HG02938 (cell line): ENCODE data around the gene SMPD3.

ENCODE experiments used
- ATAC-seq: cut with Tn5 transposase; IDR thresholded peaks from one replicate; pipeline ENCODE4 v1.9.1; 2021; ENCODE audit warnings: mild to moderate bottlenecking, moderate library complexity; ENCODE audit not compliant: unreplicated experiment

The SMPD3 gene

DNA sequence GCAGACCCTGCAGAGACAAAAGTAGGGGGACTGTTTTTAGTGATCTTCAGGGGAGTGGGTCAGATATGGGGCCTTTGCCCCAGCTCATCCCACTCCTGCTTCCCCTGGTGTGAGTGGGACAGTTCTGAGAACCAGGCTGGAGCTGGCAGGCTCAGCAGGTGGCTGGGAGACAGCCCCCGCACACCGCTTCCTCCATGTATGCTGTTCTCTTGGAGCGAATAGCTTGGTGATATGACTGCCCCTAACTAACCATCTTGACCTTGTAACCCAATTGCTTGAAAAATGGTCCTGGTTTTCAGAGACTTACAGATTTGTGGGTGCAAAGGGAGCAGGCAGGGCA, 76.0 kb downstream of the SMPD3 start:
- ATAC-seq = no peak

DNA sequence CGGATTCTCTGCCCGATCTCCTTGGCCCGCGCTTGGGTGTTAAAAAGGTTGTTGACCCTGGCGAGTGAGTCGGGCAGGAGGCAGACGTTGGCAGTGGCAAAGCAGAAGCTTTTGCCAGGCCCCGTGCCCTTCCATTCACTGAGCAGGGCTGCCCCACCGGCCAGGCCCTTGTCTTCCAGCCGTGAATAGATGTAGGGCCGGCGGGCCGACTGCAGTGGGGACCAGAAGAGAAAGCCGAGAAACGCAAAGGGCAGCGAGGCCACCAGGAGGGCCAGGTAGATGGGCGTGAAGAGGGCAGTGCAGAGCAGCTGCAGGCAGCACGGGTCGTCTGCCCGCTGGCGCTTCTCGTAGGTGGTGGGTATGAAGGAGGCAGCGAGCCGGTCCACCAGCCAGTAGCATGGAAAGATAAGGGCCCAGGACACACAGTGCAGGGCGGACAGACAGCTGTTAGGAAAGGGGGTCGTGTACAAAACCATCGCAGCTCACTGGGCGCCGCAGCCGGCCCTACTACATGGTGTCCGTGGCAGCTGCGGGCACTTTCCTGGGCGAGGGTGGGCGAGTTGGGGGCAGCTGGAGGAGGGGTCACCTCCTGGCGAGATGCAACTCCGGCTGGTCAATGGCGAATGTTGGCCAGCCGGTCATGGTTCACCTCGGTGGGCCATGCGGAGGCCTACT, 76.5 kb downstream of the SMPD3 start:
- no peak for ATAC-seq

DNA sequence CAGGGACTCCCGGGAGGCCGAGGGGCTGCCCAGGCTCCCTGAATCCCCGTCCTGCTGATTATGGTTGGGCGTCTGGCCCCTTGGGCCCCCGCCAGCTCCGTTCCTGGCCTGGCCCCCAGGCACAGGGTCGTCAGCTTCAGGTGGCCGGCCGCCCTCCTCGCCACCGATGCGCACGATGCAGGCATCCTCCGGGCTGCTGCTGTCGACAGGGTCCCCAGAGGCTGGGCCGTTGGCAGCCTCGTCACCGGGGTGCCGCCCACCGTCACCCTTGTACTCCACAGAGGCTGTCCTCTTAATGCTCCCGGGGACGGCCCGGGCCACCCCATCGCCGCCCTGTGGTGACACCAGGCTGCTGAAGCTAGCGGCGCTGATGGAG, 77.0 kb downstream of the SMPD3 start:
- ATAC-seq = no peak

DNA sequence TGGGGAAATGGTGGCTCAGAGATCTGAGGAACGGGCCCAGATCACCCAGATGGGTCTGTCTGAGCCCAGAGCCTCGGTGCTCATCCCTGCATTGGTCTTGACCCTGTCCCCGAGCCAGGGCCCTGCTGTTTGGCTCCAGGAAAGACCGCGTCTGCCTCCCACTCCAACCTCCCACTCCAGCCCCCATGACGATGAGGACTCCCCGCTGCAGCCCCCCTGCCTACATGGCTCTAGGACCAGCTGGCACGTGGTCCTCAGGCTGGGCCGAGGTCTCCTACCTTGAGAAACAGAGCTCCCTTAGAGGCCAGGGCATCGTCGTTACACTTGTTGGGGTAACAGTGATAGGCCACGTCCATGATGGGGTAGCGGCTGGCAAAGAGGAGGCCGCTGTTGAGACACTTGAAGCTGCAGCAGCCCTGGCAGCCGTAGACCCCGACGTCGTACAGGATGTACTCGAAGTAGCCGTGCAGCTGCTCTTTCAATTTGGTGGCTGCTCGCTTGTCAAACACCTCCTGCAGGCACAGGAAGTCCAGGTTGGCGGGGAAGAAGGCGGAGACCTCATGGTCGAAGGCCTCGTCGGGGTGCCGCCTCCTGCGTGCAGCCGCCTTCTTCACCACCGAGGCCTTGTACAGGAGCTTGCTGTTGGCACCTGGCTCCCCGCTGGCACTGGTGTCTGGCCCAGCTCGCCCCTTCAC, 77.6 kb downstream of the SMPD3 start:
- no peak for ATAC-seq

DNA sequence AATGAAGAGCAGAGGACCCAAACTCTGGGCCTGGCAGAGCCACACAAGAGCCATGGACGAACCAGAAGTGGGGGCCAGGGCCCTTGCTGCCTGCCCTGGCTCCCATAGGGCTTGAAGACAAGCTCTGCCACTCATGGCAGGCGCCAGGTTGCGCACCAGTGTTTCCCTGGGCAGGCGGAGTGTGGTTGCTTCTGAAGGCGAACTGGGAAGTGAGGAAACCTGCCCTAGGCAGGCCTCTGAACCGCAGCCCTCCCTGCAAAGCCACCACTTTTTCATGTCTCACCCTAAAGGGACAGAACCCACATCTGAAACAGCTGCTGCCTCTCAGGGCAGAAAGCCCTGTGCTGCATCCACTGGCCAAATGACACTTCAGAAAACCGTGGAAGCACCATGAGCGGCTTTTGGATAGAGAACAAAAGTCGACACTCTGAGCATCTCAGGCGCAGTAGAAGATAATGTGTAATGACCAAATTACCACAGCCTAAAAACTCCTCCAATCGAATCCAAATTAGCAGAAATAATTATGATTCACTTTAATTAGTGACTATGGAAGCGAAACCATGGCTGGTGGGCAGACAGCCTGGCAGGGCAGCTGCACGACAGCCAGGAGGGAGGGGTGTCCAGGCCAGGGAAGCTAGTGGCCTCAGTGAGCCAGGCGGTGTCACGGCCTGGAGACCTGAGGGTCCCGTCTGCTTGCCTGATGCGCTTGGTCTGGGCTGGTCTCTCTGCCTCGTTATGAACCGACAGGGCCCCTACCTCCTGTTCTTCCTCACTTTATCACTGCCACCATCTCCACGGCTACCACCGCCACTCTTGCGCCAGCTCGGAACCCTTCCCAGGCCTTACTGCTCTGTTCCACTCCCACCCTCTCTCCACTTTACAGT, 78.4 kb downstream of the SMPD3 start:
- ATAC-seq = peak; percentile 47

DNA sequence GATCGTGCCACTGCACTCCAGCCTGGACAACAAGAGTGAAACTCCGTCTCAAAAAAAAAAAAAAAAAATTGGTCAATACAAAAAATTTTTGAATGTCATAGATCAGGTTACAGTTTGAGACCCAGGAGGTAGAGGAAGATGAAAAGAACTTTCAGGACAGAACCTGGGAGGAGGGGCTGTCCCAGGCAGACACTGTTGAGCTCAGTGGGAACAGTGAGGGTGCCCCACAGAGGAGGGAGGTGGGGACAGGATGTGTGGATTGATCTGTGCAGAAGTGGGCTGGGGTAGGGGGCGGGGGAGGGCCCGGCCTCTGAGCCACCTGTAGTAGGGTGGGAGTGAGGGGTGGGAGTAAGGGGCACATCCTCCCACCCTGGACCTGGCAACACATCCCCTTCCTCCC, 79.1 kb downstream of the SMPD3 start:
- ATAC-seq = no peak

DNA sequence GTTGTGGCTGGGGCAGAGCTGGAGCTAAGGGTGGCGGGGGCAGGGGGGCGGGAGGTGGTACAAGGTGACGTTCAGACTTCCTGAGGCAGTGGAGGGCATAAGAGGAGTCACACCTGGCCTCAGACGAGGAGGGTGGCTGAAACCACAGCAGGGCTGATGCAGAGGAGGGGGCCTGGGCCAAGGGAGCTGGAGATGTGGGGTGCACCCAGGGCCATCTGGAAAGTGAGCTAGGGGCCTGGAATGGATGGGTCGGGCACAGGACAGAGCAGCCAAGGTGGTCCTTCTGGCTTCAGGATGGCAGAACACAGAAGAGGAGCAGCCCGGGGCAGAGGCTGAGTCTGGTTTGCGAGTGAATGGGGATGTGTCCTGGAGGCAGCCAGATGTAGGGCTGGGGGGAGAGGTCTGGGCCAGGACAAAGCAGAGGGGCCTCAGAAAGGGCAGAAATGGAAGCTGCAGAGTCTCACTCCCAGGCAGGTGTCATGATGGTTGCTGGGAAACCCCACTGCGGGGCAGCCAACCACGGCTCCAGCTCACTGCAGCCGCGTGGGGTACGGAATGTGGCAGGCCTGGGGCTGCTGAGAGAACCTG, 79.9 kb downstream of the SMPD3 start:
- ATAC-seq = no peak

DNA sequence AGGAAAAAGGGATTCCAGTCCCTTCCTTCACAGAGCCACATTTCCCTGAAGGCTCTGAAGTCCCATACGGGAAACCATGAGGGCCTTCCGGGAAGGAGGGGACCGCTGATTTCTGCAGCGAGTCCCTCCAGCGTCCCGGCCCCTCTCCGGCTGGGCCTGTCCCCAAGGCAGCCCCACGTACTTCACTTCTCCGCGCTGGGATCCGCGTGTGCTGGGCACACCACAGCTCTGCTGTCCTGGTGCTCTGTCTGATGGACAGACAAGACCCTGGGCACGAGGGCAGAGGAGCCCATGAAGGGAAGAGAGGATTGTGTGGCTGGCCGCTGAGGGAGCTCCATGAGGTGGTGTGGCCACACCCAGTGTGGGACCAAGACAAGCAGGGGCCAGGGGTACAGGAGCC, 80.4 kb downstream of the SMPD3 start:
- ATAC-seq = no peak

DNA sequence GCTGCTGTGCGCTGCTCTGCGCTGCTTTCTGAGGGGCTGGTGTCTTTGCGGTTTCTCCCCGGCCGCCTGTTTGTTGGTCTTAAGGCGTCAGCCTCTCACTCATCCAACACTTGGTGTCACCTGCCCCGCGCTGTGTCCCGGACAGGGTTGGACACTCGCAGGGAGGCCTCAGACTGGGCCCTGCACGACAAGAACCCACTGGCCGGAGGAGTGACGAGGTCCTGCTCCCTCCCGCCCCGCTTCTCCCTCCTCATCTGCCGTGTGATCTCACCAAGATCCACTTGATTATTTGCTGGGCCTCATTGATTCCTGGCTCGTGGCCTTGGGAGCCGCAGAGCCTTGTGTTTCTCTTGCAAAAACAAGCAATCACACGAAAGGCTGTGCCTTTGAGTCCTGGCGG, 80.9 kb downstream of the SMPD3 start:
- no peak for ATAC-seq

DNA sequence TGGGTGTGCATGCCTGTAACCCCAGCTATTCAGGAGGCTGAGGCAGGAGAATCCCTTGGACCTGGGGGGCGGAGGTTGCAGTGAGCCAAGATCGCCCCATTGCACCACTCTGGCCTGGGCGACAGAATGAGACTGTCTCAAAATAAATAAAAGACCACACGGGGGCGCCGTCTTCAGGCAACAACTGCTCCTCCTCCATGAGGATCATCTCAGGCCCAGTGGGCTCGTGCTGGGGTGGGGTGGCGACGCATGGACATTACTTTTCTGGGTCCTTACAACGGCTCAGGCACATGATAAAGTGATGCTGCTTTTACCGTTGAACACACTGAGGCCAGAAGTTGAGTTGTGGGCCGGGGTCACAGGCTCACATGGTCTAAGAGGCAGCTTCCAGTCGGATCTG, 81.3 kb downstream of the SMPD3 start:
- ATAC-seq = no peak

DNA sequence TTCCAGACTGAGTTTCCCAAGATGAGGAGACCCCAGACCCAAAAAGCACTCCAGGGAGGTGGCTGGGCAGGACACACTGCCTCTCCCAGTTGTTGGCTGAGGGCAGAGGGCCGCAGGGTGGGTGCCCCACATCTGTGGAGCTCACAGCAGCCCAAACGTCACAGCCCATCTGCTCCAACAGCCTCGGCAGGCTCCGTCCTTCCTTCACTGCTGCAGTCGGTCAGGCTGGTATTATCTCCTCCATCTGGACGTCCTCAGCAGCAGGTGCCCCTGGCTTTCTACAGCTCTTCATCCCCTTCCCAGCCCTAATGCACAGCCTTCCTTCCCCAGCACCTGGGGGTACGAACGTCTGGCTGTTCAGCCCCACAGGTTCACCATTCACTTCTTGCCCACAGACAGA, 82.2 kb downstream of the SMPD3 start:
- ATAC-seq = no peak

DNA sequence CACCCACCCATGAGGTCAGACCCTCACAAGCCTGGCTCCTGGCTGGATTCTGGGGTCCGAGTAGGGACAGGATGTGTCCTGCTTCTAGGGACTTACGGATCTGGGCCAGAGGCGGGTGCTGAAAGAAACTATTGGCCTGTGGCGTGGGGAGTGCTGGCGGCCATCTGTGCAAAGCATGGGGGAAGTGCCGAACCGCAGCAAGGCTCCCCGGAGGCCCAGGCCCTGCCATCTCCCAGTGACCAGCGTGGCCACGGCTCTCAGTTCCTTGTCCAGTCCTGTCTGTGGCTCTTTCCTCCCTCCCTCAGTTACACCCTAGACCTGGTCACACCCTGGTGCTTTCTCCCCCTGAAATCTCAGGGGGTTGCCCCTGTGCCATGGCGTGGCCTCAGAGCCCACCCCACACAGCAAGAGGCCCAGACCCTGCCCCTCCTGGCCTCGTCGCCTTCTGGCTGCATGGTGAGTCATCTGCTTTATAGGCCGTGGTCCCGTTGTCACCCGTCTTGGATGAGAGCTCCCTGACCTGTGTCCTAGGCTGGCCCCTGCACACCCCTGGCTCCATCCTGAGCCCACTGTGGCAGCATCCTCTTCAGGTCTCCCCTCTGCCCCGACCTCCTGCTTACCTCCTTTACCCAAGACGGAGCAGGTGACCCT, 83.0 kb downstream of the SMPD3 start:
- ATAC-seq = no peak

DNA sequence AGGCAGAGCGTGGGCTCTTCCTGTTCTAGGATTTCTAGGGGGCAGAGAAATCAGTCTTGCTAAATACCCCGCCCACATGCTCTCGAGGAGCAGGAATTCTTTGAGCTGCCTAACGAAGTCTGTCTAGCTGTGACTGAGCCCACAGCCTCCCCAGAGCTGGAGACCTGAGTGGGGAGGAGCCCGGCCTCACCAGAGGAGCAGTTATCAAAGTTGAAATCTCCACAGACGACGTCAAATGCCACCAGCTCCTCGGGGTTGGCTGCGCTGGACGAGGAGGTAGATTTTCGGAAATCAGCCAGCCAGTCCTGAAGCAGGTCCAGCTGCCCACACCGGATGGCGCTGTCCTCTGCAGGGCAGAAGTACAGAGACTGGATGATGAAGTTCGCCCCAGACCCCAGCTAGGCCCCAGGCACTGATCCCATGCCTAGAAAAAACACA, 83.7 kb downstream of the SMPD3 start:
- ATAC-seq = no peak

DNA sequence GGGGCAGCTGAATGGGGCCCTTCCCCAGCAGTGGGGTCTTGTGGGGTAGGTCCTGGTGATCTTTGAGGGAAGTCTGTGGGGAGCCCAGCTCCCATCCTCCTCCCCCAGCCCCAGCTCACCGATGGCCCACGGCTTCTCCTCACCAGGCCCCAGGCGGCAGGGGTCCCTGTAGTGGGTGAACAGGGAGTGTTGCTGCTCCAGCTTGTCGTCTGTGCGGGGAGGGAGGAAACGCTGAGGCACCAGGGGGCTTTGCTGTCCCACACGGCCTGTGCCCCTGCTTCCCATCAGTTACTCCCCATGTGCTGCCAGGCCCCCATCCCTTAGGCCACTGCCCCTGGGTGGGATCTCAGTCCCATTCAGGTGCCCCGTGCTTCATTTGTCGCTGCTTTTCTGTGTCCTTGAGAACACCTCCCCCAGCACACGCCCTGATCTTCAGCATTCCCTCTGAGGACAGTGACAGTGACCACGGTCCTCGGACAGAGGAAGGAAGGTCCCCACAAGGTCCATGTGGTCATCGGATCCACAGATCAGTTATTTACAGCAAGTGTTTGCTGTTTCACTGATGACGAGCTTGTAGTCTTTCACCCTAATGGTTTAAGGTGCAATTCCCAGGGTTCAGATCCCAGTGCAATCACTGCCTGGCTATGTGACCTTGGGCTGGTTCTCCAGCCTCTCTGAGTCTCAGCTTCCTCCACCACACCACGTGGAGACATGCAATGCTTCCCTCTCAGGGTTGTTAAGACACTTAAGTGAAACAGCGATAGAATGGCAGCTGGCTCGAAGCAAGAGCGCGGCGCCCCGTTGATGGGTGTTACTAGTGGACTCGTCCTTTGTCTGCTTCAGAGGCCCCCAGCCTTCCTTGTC, 84.4 kb downstream of the SMPD3 start:
- no peak for ATAC-seq

DNA sequence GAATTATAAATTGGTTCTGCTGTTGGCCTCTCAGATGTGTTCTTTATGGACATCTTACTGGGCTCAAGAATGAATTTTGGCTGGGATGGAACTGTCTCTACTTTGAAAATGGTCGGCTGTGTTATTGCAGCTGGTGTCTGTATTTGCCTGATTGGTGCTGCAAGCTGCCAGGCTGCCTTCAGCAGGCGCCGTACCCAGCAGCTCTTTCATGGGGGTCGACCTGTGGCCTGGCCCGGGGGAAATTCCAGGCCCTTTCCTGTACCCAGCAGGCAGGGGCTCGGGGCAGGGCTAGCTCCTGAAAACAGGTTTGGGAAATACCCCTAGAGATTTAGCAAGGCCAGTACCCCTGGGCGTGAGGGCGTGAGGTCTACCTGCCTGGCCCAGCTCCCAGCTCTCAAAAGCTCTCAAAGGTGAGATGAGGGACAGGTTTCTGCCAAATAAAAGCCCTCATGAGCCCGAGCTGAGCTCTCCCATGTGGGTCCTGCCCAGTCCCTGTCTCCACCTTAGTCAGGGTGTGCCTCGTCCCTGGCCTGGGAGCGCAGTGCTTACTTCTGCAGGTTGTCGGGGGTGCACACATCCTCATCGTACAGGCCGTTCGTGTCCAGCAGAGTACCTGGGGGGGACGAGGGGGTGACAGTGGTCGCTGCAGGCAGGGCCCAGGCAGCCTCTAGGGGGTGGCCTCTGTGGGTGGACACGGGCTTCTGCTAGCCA, 85.2 kb downstream of the SMPD3 start:
- ATAC-seq = no peak

DNA sequence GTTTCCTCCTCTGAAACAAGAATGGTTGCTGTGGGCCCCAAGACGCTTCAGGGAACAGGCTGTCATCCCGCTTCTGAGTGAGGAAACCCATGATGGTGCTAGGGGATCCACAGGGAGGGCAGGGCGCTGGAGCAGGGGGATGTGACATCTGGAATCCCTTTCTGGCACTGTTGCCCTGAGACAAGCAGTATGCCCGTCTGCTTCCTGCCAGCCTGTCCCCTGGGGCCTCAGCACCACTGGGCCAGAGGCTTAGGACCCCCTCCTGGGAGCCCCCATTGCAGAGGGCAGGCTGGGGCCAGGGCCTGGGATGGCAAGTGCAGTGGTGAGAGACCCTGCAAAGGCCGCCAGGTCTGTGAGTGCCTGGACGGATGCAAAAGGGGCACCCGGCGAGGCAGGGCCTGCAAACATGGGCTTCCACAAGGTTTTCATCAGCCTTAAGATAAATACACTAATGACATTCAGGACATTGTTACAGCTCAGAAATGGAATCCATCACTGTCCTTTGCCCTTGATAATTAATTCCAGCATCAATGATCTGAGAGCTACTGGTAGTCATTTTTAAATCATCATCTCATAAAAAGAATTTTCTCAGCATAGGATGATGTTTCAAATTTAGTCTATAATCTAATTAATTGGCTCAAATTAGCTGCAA, 85.9 kb downstream of the SMPD3 start:
- ATAC-seq = no peak

DNA sequence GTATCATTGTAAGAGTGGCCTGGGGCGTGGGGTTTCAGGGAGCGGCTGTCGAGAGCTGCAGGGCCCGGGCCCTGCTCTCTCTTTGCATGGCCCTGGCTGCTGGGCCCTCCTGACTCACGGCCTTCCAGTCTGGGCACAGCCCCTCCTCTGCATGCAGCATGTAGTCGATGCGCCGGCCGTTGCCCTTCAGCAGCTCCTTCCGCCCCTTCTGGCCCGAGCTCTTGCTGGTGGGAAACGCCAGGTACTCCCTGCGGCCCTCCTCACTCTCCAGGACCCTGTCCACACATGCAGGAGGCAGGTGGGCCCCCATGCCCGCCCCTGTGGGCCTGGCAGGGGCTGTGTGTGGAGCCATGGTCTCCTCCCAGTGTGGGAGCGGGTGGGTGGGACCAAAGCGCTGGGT, 86.8 kb downstream of the SMPD3 start:
- ATAC-seq = no peak

DNA sequence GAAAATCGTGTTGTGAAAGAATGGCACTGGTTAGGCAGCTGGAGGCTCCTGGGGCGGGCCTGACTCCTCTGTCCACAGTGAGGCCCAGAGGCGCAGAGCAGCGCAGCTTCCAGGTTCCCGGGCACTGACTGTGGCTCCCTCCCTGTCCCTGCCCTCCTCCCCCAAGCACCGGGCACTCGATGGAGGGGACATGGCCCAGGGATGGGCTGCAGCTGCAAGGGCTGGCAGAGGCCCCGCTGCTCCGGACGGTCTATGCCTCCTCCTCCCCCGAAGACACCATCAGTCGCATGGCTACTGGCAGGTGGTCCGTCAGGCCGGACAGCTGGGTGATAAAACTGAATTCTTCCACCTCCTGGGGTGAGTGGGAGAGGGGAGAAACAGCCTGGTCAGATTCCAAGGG, 87.4 kb downstream of the SMPD3 start:
- no peak for ATAC-seq

DNA sequence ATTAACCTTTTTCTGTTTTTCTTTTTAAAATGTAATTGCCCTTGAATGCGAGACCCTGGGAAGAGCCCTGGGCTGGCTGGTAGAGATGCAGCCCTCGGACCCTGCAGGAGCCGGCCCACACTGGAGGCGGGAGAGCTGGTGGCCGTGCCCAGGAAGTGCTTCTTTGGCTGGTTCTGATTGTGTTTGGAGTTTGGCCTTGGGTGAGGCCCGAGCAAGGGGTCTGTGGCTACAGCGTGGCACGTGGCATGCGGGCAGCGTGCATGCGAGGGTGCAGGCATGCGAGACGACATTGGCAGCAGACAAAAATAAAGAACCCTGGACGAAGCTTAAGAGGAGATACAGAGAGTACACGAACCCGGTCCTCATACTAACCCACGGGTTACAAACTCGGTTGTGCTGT, 87.8 kb downstream of the SMPD3 start:
- no peak for ATAC-seq
